ENCODE measurements around the gene ACTA1.
"Not testable (repeated sequence)": the region's sequence is repeated elsewhere in the genome, so short reads cannot be mapped to it uniquely, and the experiment has no call there.

ACTA1 gene

DNA sequence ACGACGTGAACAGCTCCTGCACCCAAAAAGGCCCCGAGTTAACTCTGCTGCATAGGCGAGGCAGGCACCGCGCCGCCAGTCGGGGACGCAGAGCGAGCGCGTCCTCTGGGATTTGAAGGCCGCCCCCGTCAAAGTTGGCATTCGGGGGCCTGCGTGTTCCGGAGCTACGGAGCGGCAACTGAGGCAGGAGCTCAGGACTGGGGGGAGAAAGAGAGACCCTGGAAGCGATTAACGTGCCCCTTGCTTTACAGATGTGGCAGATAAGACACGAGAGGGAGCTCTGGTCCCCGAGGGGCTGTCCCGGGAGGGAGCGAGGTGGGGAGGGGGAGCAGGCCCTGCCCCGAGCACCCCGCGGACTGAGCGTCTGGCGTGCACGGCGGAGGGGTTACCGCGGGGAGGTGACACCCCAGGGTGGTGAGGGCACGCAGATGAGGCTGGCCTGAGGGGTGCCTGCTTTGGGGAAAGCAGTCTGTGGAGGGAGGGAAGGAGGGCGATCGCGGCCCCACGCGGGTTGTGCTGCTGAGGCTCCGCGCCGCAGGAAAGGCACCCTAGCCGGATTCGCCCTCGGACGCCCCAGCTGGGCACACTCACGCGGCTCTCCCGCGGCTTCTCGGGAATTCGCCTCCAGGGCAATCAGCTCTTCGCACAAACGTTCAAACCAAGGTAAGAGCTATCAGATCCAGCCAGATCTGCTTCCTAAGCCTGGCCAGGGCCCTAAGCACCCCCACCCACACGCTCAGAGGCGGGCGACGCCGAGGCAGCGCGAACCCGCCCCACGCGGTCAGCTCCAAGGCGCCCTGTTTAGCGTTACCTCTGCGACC is 26.5 kb downstream of the ACTA1 start:
- no peak for DNase-seq

DNA sequence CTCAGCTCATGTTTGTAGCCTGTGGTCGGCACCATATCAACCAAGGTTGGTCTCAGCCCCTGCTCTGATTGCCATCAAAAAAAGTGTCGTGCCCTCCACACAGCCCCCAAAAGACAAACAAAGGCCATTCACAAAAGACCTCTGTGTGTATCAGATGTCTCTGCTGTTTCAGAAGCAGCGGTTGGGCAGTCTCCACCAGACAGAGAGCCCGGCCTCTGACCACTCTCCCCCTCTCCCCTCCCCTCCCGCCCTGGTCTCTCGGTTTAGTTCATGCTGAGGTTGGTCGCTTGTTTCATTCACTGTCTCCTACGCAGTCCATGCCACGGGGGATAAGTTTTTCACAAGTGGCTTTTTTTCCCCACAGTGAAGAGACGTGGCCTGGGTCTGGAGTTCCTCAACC is 27.1 kb downstream of the ACTA1 start:
- no peak for DNase-seq

DNA sequence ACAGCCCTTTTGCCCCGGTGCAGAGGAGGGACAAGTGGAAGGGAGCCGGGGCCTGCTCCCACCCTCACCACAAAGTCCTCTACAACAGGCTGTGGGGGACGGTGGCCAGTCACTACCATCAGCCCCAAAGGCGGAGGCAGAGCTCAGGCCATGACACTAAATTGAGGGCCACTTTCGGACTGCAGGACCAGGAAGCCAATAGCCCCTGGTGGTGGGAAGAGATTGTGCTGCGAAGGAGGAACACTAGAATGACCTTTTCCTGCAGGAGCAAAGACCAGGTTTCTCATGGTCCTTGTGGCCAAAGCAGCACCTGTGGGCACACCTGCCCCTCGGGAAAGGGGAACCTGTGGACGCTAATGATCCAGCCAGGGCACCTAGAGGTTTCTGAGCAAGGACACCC is 30.3 kb downstream of the ACTA1 start:
- DNase-seq, result no peak

DNA sequence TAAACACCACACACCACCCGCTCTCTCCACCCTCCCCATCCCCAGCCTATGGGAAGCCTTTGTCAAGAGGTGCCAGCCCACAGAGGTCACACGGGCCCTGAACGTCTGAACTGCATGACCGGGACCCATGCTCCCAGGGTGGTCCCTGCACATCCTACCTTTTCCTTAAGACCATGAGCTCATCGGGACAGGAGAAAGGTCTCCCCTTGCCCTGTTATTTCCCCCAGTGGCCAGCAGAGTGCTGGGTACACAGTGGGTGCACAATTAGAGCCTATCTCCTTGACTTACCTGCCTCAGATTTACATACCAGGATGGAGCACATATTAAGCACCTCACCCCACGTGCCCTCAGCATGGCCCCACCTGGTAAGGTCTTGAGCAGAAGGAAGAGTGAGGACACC is 30.9 kb downstream of the ACTA1 start:
- DNase-seq, result no peak

DNA sequence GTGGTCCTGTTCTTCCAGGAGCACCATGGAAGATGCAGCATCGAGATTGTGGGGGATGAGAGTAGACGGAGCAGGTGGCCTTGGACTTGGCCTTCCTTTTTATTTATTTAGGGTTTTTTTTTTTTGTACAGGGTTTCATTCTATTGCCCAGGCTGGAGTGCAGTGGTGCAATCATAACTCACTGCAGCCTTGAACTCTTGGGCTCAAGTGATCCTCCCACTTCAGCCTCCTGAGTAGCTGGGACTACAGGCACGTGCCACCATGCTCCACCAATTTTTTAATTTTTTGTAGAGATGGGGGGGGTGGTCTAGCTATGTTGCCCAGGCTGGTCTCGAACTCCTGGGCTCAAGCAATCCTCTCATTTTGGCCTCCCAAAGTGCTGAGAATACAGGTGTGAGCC is 31.6 kb downstream of the ACTA1 start:
- DNase-seq, result not testable (repeated sequence)

DNA sequence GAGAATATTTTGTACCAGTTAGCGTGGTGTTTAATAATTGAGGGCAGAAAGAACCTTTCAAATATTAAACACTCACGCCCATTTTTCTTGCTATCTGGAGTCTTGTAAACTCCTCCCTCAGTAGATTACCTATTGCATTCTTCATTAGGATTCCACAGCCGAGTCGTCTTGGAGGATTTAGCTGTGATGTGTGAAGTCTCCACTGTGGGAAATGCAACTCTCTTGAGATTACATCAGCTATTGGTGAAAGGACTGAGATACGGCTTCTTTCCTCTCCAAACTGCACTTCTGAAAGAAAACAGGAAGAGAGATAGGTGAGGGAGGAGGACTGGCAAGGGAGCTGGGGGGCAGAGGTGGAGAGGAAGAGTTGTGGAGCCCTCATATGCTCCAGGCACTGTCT is 36.1 kb downstream of the ACTA1 start:
- DNase-seq, result no peak

DNA sequence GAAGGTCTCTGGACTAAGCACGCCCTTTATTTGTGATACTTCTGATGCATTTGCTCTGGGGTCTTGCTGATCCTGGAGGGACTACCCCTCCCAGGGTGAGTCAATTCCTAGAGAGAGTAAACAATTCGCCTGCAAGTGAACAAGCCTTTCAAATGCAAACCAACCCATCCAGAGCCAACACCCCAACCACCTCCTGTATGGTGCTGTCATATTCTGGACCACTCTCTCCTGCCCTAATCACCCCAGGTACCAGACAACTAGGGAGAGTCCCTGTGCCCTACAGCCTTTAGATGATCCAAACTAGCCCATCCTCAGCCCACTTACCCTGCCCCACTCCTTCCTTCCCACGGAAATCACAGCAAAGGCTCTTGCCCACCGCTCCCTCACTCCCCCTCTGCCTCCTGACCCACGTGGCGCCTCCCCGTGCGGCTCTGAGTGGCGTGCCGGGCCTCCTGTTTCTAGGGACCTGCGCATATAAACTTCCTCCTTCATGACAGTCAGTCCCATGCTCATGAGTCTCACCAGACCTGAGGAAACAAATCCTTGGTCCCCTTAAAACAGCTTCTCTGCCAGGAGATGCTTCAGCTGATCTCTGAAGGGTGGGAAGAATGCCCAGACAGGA is 37.2 kb downstream of the ACTA1 start:
- no peak for DNase-seq

DNA sequence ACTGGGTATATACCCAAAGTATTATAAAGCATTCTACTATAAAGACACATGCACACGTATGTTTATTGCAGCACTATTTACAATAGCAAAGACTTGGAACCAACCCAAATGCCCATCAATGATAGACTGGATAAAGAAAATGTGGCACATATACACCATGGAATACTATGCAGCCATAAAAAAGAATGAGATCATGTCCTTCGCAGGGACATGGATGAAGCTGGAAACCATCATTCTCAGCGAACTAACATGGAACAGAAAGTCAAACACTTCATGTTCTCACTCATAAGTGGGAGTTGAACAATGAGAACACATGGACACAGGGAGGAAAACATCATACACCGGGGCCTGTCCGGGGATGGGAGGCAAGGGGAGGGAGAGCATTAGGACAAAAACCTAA is 39.4 kb downstream of the ACTA1 start:
- not testable (repeated sequence) for DNase-seq

DNA sequence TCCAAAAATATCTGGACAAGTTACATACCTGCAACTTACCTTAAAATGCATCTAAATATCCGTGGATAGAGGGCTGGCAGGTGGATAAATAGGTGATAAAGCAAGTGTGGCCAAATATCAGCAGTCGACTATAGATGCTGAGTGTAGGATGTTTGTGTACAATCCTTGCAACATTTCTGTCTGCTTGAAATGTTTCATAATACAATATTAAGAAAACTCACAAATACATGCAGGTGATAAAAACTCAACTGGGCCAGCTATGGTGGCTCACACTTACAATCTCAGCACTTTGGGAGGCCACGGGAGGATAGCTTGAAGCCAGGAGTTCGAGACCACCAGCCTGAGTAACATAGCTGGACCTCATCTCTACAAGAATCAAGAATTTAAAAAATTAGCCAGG is 41.0 kb downstream of the ACTA1 start:
- DNase-seq, result no peak

DNA sequence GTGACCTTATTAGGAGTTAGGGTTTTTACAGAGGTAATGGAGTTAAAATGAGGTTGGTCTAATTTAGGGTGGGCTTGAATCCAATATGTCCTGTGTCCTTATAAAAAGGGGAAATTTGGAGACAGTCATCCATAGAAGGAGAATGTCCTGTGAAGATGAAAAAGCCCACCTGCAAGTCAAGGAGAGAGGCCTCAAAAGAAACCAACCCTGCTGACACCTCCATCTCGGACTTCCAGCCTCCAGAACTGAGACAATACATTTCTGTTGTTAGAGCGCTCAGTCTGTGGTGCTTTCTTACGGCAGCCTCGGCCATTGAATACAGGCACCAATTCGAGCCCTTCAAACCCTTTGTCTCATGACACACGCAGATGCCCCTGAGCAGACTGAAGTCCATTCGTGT is 43.8 kb downstream of the ACTA1 start:
- DNase-seq, result no peak

DNA sequence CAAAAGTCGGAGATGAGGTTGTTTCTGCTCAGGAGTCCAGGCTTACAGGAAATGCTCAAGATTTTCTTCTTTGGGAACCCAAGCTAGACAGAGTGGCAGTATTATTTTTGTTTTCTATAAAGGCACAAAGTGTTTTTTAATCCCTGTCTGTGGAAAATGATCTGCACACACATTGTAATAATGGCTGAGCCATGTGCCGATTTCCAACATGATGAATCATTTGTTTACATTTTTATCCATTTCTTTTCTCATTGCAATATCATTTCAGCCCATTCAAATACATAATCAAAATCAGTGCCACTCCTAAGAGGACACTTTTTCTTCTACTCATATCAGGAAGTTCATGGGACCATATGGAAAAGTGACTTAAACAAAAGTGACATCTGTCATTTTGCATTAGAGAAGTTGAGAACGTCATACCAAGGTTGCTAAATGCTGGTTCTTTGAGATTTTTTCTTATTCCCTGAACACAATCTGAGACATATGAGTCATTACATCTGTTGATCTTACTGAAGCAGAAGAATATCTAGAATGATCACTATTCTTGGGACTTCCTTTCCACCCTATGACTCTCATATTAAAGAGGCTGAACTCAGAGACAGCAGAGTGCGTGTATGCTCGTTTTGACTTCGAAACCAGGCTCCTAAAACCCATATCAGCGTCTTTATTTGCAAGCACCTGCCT is 44.9 kb downstream of the ACTA1 start:
- DNase-seq, result no peak

DNA sequence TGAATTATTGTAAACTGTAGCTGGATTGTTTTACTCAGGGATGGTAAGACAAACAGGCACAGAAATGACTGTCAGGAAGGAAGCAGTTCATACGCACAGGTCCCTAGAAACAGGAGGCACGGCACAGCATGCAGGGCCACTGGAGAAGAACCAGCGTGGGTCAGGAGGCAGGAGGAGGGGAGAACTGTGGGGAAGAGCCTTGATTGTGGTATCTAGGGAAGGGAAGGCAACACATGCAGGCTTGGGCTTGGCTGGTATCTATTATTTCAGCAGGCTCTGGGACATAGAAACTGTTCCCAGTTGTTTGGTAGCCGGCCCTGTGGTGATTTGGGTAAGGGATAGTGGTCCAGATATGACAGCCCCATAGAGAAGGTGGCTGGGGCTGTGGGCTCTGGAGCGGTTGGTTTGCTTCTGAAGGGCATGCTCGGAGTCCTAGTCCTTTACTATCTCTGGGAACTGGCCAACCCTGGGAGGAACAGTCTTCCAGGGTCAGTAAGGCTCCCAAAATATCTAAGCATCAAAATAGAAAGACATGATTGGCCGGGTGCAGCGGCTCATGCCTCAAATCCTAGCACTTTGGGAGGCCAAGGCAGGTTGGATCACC is 47.9 kb downstream of the ACTA1 start:
- DNase-seq, result no peak

DNA sequence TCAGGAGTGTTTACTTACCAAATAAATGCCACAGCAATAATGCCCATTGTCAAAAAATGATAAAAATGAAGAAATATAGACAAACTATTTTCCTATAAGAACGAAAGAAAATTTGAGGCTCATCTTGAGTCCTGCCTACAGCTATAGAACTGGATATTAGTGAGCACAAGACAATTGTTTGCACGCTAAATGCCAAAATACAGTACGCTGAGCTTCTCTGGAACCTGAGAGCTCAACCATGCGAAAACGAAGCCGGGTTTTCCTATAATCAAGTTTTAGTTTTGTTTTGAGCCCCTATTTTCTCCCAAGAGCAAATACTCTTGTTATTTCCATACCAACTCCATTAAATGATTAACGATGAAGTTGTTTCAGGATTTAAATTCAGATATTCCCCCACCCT is 49.1 kb downstream of the ACTA1 start:
- DNase-seq, result no peak

DNA sequence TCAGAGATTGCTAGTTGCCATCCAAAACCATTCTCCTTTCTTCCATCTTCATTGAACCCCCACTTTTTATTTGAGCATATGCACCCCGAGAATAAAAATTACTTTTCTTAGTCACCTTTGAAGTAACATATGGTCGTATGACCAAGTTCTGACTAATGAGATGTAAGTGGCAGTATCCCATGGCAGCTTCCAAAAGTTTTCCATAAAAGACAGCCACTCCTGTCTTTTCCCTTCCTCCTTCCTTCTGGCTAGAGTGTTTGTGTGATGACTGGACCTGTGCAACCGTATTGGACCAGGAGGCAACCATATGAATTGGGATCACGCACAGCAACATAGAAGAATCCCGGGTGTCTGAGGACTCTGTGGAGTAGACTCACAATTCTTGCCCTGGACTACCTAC is 49.9 kb downstream of the ACTA1 start:
- no peak for DNase-seq

DNA sequence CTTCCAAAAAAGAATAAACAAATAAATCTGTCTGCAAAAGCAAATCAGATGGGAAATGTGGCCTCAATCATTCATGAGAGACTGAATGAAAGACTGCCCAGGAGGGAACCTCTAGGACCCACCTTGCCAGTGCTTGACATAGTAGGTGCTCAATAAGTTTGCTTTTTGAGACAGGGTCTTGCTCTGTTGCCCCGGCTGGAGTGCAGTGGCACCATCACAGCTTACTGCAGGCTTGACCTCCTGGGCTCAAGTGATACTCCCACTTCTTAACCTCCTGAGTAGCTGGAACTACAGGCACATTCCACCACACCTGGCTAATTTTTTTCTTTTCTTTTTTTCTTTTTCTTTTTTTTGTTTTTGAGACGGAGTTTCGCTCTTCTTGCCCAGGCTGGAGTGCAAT is 50.7 kb downstream of the ACTA1 start:
- no peak for DNase-seq

All from DMS79 treated with DMSO at 0.1 percent for 48 hours (cell line).